Measurements from ENCODE around the gene RTF2. TPM values are rescaled to one million over a fixed set of nuclear protein-coding genes. Genes with fewer than 3 reads are reported as not detected.

RTF2 gene
- total and polyA plus RNA-seq, 4 donors = 68.1 to 95.9 (median 77.5) TPM

DNA sequence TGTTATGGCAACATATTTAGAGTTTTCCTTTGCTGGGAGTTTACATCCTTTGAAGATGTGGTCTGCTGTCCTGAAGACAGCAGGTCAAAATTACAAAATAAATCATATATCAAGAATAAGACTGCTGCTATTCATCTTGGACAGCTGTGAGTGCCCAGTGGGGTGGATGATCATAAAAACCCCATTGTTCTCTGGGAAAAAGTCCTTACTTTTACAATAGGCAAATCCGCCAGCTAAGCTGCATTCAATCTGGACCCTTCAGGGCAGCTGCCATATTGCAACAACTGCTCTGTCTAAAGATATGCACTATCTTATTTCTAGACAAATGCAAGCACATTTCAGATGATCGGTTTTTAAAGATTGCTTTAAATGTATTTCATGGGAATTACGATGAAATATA lies 37.0 kb upstream of the RTF2 start:
- Histone ChIP-seq H3K36me3 (ENCODE audit: control insufficient read depth in 1 of 2, insufficient read depth in 2 of 2, low read length in 1 of 2) (no peaks in the 10 kb centered on the region), H3K9me3 (ENCODE audit: control insufficient read depth, low read length) (no peaks in the 10 kb centered on the region), H3K27ac (ENCODE audit: low read depth in 1 of 2, low read length in 2 of 2) (no peak overlapping the region), H3K4me1 (ENCODE audit: control insufficient read depth in 1 of 2, insufficient read depth in 2 of 2, low read length in 2 of 2) (no peaks in the 10 kb centered on the region), H3K27me3 (ENCODE audit: control insufficient read depth in 1 of 2, insufficient read depth in 2 of 2, low read length in 1 of 2) (no peaks in the 10 kb centered on the region), H3K4me3 (ENCODE audit: low read length in 2 of 2) (no peak overlapping the region)
- no peak for DNase-seq
- no peak for ATAC-seq (ENCODE audit: low FRiP score)
- intact Hi-C loops (cut with DNase I) = no loop called here
- WGBS, 2 donors = 78 to 83% methylated on average over 3 of the region's 3 CpGs

DNA sequence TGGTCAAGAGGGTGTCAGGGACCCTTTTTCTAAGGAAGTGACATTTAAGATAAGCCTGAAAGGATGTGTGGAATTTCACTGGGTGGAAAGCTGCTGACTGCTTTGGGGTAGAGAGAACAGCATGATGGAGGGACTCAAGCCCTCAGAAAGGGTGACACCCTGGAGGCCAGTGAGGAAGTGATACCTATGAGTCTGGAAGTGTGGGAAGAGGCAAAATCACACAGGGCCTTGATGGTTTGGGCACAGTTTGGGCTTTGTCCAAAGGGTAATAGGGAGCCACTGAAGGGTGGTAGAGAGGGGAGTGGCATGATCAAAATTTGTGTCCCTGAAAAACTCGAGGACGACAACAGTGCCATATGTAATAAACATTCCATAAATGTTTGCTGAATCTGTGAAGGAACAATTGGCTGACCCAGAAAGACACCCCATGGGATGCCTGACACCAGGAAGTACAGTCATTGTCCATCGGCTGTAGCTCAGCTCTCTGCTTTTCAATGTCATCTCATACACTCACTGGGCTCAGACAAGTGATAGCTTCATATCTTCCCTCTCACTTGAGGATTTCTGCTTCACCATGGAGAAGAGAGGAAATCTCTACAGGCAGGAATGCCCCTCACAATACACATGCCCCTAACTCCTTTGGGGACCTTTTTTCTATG lies 35.1 kb upstream of the RTF2 start:
- intact Hi-C loops (cut with DNase I) = no loop called here
- WGBS, 2 donors = 65 to 71% methylated on average over 3 of the region's 3 CpGs

DNA sequence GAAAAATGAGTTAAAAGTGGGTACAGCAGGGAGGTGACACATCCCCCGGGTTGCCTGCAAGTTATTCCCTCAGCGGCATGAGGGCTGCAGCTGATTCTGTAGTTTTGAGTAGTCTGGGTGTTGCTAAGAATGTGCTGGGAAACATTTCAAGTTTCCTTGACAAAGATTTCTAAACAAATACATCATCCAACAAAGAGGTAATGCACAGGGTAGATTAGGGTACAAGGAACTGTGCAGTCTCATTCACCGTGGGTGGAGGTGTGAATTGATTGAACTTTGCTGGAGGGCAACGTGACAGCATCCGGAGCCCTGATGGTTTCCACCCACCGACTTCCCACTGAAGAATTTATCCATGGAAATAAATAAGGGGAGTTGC lies 34.6 kb upstream of the RTF2 start:
- H3K4me3 ChIP-seq (ENCODE audit: low read length in 2 of 2) = no peak overlapping the region
- ATAC-seq (ENCODE audit: low FRiP score) (no peak), DNase-seq (no peak)
- no peaks in the 10 kb centered on the region for H3K36me3 ChIP-seq (ENCODE audit: control insufficient read depth in 1 of 2, insufficient read depth in 2 of 2, low read length in 1 of 2)
- H3K27me3 ChIP-seq (ENCODE audit: control insufficient read depth in 1 of 2, insufficient read depth in 2 of 2, low read length in 1 of 2) = no peaks in the 10 kb centered on the region
- intact Hi-C loops (cut with DNase I) = no loop called here
- H3K4me1 ChIP-seq (ENCODE audit: control insufficient read depth in 1 of 2, insufficient read depth in 2 of 2, low read length in 2 of 2) = no peaks in the 10 kb centered on the region
- 41 to 42% methylated on average over 6 of the region's 6 CpGs for WGBS, 2 donors
- no peak overlapping the region for H3K27ac ChIP-seq (ENCODE audit: low read depth in 1 of 2, low read length in 2 of 2)
- H3K9me3 ChIP-seq (ENCODE audit: control insufficient read depth, low read length) = no peaks in the 10 kb centered on the region

More for the DNA sequence above, 35.1 kb upstream of the RTF2 start:
- Histone ChIP-seq H3K4me3 (ENCODE audit: low read length in 2 of 2) (no peak overlapping the region), H3K27me3 (ENCODE audit: control insufficient read depth in 1 of 2, insufficient read depth in 2 of 2, low read length in 1 of 2) (no peaks in the 10 kb centered on the region), H3K4me1 (ENCODE audit: control insufficient read depth in 1 of 2, insufficient read depth in 2 of 2, low read length in 2 of 2) (no peaks in the 10 kb centered on the region), H3K36me3 (ENCODE audit: control insufficient read depth in 1 of 2, insufficient read depth in 2 of 2, low read length in 1 of 2) (no peaks in the 10 kb centered on the region), H3K27ac (ENCODE audit: low read depth in 1 of 2, low read length in 2 of 2) (no peak overlapping the region), H3K9me3 (ENCODE audit: control insufficient read depth, low read length) (no peaks in the 10 kb centered on the region)
- ATAC-seq (ENCODE audit: low FRiP score) (no peak), DNase-seq (no peak)

DNA sequence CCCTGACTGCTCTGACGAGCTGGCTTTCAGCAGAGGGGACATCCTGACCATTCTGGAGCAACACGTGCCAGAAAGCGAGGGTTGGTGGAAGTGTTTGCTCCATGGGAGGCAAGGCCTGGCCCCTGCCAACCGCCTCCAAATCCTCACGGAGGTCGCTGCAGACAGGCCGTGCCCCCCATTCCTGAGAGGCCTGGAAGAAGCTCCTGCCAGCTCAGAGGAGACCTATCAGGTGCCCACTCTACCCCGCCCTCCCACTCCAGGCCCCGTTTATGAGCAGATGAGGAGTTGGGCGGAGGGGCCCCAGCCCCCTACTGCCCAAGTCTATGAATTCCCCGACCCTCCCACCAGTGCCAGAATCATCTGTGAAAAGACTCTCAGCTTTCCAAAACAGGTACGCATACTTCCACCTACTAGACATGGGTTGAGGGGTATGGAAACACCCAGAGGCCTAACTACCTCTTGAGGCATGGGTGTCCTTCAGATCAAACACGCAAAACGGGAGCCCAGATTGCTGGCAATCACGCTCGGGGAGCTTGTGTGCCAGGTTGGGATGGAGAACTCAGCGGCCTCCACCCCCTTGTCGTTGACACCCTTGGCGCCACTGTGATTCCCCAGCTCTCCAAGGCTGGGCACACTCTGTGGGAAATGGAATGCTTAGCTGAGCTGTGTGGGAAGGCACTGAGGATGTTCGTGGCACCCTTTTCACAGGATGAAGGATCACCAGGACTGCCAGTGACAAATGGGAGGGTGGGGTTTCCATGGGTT lies 31.0 kb upstream of the RTF2 start:
- DNase-seq (no peak), ATAC-seq (ENCODE audit: low FRiP score) (no peak)
- 84 to 87% methylated on average over 20 of the region's 20 CpGs for WGBS, 2 donors
- intact Hi-C loops (cut with DNase I) = no loop called here
- Histone ChIP-seq H3K9me3 (ENCODE audit: control insufficient read depth, low read length) (no peaks in the 10 kb centered on the region), H3K27me3 (ENCODE audit: control insufficient read depth in 1 of 2, insufficient read depth in 2 of 2, low read length in 1 of 2) (no peaks in the 10 kb centered on the region), H3K27ac (ENCODE audit: low read depth in 1 of 2, low read length in 2 of 2) (no peak overlapping the region), H3K4me1 (ENCODE audit: control insufficient read depth in 1 of 2, insufficient read depth in 2 of 2, low read length in 2 of 2) (no peaks in the 10 kb centered on the region), H3K4me3 (ENCODE audit: low read length in 2 of 2) (no peak overlapping the region), H3K36me3 (ENCODE audit: control insufficient read depth in 1 of 2, insufficient read depth in 2 of 2, low read length in 1 of 2) (no peaks in the 10 kb centered on the region)

DNA sequence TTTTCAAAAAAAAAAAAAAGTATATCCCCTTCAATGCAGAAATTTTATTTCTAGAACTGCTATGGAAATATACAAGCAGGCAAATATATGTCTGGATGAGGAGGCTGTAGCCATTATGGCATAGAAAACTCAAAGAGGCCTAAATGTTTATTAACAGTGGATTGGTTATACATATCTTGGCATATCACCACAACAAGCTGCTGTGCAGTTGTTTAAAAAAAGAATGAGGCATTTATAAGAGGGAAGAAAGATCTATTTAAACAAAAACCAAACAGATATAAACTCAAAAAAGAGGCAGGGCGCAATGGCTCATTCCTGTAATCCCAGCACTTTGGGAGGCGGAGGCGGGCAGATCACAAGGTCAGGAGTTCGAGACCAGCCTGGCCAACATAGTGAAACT lies 30.1 kb upstream of the RTF2 start:
- H3K27me3 ChIP-seq (ENCODE audit: control insufficient read depth in 1 of 2, insufficient read depth in 2 of 2, low read length in 1 of 2) = no peaks in the 10 kb centered on the region
- WGBS, 2 donors = 91 to 97% methylated on average over 4 of the region's 4 CpGs
- H3K4me3 ChIP-seq (ENCODE audit: low read length in 2 of 2) = no peak overlapping the region
- intact Hi-C loops (cut with DNase I) = no loop called here
- H3K4me1 ChIP-seq (ENCODE audit: control insufficient read depth in 1 of 2, insufficient read depth in 2 of 2, low read length in 2 of 2) = no peaks in the 10 kb centered on the region
- H3K27ac ChIP-seq (ENCODE audit: low read depth in 1 of 2, low read length in 2 of 2) = no peak overlapping the region
- DNase-seq (no peak), ATAC-seq (ENCODE audit: low FRiP score) (no peak)
- no peaks in the 10 kb centered on the region for H3K9me3 ChIP-seq (ENCODE audit: control insufficient read depth, low read length)
- no peaks in the 10 kb centered on the region for H3K36me3 ChIP-seq (ENCODE audit: control insufficient read depth in 1 of 2, insufficient read depth in 2 of 2, low read length in 1 of 2)

DNA sequence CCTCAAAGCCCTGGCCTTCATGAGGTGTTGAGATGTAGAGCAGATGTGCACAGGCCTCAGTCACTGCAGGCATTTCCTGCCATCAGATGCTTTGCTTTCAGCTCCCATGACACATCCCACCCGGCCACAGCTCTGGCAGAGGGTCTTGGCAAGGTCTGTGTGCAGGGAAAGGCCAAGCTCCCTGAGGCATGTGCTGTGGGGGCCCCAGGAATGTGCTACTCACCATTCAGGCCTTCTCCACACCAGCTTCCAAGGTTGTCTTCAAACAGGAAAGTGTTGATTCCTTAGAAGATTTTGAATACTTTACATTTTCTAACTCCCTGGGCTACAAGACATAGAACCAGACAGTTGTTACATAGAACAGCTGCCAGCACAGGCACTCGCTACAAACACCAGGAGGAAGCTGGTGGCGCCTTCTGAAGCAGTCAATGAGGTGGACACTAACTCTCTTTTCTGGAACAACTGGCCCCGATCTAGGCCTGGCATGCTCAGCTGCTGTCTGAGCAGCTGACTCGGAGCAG lies 28.6 kb upstream of the RTF2 start:
- 30 to 36% methylated on average over 5 of the region's 5 CpGs for WGBS, 2 donors
- Histone ChIP-seq H3K9me3 (ENCODE audit: control insufficient read depth, low read length) (no peaks in the 10 kb centered on the region), H3K27me3 (ENCODE audit: control insufficient read depth in 1 of 2, insufficient read depth in 2 of 2, low read length in 1 of 2) (no peaks in the 10 kb centered on the region), H3K36me3 (ENCODE audit: control insufficient read depth in 1 of 2, insufficient read depth in 2 of 2, low read length in 1 of 2) (no peaks in the 10 kb centered on the region), H3K4me1 (ENCODE audit: control insufficient read depth in 1 of 2, insufficient read depth in 2 of 2, low read length in 2 of 2) (no peaks in the 10 kb centered on the region), H3K27ac (ENCODE audit: low read depth in 1 of 2, low read length in 2 of 2) (no peak overlapping the region), H3K4me3 (ENCODE audit: low read length in 2 of 2) (no peak overlapping the region)
- intact Hi-C loops (cut with DNase I) = no loop called here
- no peak for ATAC-seq (ENCODE audit: low FRiP score)
- DNase-seq = no peak

DNA sequence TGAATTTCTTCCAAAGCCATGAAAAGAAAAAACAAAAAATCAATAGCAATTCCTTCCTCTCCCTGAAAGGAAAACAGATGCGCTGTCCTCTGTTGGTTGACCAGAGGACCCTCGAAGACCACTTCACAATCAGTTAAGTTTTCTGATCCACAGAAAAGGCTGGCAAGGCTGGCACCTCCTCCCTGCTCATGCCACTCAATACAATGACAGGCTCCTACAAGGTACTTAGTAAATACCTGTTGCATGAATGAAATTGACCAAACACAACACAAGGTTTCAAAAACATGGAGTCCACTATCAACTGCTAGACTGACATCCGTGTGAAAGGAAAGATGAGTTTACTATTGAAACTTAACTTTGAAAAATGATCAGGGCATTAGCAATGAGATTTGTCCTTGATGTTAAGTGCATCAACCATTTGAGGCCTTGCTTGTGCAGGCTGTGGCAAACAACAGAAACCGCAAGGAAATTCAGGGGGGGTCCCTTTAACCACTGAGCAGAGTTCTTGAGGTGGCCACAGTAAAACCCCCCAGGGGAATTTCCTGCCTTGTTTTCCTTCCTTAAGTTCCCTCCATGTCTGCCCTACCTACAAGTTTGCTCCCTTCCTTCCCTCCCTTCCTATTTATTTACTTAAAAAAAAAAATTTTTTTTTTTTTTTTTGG lies 27.9 kb upstream of the RTF2 start:
- no peak overlapping the region for H3K4me3 ChIP-seq (ENCODE audit: low read length in 2 of 2)
- no peaks in the 10 kb centered on the region for H3K27me3 ChIP-seq (ENCODE audit: control insufficient read depth in 1 of 2, insufficient read depth in 2 of 2, low read length in 1 of 2)
- no peak overlapping the region for H3K27ac ChIP-seq (ENCODE audit: low read depth in 1 of 2, low read length in 2 of 2)
- no peak for ATAC-seq (ENCODE audit: low FRiP score)
- H3K36me3 ChIP-seq (ENCODE audit: control insufficient read depth in 1 of 2, insufficient read depth in 2 of 2, low read length in 1 of 2) = no peaks in the 10 kb centered on the region
- WGBS, 2 donors = 82 to 89% methylated on average over 4 of the region's 4 CpGs
- H3K9me3 ChIP-seq (ENCODE audit: control insufficient read depth, low read length) = no peaks in the 10 kb centered on the region
- no peaks in the 10 kb centered on the region for H3K4me1 ChIP-seq (ENCODE audit: control insufficient read depth in 1 of 2, insufficient read depth in 2 of 2, low read length in 2 of 2)
- DNase-seq = no peak
- intact Hi-C loops (cut with DNase I) = no loop called here

DNA sequence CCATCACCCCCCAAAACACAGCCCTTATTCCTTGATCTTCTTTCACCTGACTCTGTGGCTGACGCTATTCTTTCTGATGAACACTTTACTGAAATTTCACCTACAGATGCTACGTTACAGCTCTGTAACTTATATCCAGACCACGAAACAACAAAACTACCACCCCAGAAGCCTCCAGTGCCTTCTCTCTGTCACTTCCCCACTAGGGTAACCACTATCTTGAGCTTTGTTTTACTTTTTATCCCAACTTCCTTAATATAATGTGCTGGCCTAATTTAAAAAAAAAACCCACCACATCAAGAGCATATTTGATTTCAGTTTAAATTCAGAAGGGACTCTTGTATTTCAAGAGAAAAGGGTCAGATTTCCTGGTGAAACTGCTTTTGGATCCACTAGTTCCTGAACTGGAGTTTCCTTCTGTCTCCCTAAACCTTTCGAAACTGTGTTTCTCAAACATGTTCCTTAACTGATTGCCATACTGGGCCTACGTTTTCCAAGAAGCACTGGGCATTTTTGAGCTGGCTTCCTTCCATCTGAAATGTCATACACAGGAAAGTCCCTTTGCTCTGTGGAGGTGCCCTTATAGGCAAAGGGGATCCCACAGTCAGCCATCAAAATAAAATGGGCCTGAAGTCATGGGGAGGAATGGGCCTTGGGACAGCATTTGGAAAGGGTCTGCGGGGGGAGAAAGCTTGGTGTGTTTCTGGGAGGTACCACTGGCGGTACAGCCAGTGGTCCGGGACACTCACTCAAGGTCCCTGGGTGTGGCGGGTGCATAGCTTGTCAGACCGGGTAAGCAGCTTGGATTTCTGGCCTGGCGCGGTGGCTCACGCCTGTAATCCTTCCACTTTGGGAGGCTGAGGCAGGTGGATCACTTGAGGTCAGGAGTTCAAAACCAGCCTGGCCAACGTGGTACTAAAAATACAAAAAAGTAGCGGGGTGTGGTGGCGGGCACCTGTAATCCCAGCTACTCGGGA lies 25.8 kb upstream of the RTF2 start:
- ATAC-seq (ENCODE audit: low FRiP score) (no peak), DNase-seq (no peak)
- Histone ChIP-seq H3K27me3 (ENCODE audit: control insufficient read depth in 1 of 2, insufficient read depth in 2 of 2, low read length in 1 of 2) (no peaks in the 10 kb centered on the region), H3K9me3 (ENCODE audit: control insufficient read depth, low read length) (no peaks in the 10 kb centered on the region), H3K36me3 (ENCODE audit: control insufficient read depth in 1 of 2, insufficient read depth in 2 of 2, low read length in 1 of 2) (no peaks in the 10 kb centered on the region), H3K27ac (ENCODE audit: low read depth in 1 of 2, low read length in 2 of 2) (no peak overlapping the region), H3K4me1 (ENCODE audit: control insufficient read depth in 1 of 2, insufficient read depth in 2 of 2, low read length in 2 of 2) (no peaks in the 10 kb centered on the region), H3K4me3 (ENCODE audit: low read length in 2 of 2) (no peak overlapping the region)
- WGBS, 2 donors = 88 to 91% methylated on average over 16 to 17 of the region's 17 CpGs
- intact Hi-C loops (cut with DNase I) = no loop called here
